ENCODE measurements around the gene COL23A1. TPM values are rescaled to one million over a fixed set of nuclear protein-coding genes. Genes with fewer than 3 reads are reported as not detected.

The COL23A1 gene
- total RNA-seq, 1 donor from 2014 or later, result 2.9 TPM

GRCh38 chr5:178281331-178281730 lies 308.9 kb downstream of the COL23A1 start:
- no peak for TF ChIP-seq CTCF (IDR thresholded peaks at IDR 0.05; ENCODE audit: partially characterized antibody, unreplicated experiment)
- peak; percentile 52 for DNase-seq
- peaks cover 5% of the 10 kb centered on the region for H3K9me3 Mint-ChIP-seq (ENCODE audit: unreplicated experiment)
- peaks cover 5% of the 10 kb centered on the region for H3K36me3 Mint-ChIP-seq (ENCODE audit: unreplicated experiment)
- no peak overlapping the region for H3K4me3 Mint-ChIP-seq (ENCODE audit: unreplicated experiment)
- peaks cover 5% of the 10 kb centered on the region for H3K4me1 Mint-ChIP-seq (ENCODE audit: low read depth, unreplicated experiment)
- H3K27me3 Mint-ChIP-seq (ENCODE audit: unreplicated experiment), result peaks cover 9% of the 10 kb centered on the region
- H3K27ac Mint-ChIP-seq (ENCODE audit: unreplicated experiment), result no peak overlapping the region

GRCh38 chr5:178280631-178281030 lies 309.6 kb downstream of the COL23A1 start:
- Mint-ChIP-seq H3K4me3 (ENCODE audit: unreplicated experiment) (no peak overlapping the region), H3K9me3 (ENCODE audit: unreplicated experiment) (peaks cover 5% of the 10 kb centered on the region), H3K27ac (ENCODE audit: unreplicated experiment) (no peak overlapping the region), H3K27me3 (ENCODE audit: unreplicated experiment) (peaks cover 9% of the 10 kb centered on the region), H3K36me3 (ENCODE audit: unreplicated experiment) (peaks cover 11% of the 10 kb centered on the region), H3K4me1 (ENCODE audit: low read depth, unreplicated experiment) (peaks cover 5% of the 10 kb centered on the region)
- DNase-seq, result no peak
- TF ChIP-seq CTCF (IDR thresholded peaks at IDR 0.05; ENCODE audit: partially characterized antibody, unreplicated experiment), result no peak

DNA sequence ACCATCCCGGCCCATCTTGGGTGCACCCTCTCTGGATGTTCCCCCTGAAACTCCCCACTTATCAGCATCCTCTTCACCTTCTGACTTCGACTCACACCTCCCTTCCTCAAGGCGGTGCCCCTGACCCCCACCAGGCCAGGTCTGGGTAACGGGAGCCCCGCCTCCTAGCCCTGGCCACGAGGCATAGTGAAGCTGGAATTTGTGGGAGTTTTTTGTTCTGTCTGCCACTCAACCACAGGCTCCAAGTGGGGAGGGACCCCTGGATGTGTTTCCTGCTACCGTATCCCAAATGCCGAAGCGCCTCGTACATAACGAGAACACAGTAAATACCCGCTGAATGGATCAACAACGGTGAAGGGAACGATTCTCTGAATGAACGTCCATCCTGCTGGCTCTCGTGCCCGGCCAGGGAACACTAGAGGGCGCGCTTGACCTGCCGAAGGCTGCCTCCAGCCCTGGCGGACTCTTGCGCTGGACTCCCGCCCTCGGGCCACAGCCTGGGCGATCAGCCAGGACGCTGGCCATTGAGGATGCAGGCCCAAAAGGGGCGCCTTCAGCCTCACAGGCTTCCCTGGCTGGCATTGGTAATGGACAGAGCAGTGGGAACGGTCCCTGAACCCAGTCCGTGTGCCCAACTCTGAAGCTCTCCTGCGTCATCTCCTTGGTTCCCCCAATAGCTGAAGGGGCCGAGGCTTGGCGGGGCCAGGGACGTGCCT lies 310.3 kb downstream of the COL23A1 start:
- peak; percentile 87 for TF ChIP-seq CTCF (IDR thresholded peaks at IDR 0.05; ENCODE audit: partially characterized antibody, unreplicated experiment)
- DNase-seq, result peak; percentile 97
- Mint-ChIP-seq H3K9me3 (ENCODE audit: unreplicated experiment) (peaks cover 5% of the 10 kb centered on the region), H3K4me3 (ENCODE audit: unreplicated experiment) (no peak overlapping the region), H3K4me1 (ENCODE audit: low read depth, unreplicated experiment) (peaks cover 5% of the 10 kb centered on the region), H3K27ac (ENCODE audit: unreplicated experiment) (no peak overlapping the region), H3K36me3 (ENCODE audit: unreplicated experiment) (peaks cover 12% of the 10 kb centered on the region), H3K27me3 (ENCODE audit: unreplicated experiment) (peaks cover 9% of the 10 kb centered on the region)

- Mint-ChIP-seq H3K4me3 (ENCODE audit: unreplicated experiment) (no peak overlapping the region), H3K36me3 (ENCODE audit: unreplicated experiment) (peaks cover 11% of the 10 kb centered on the region), H3K27me3 (ENCODE audit: unreplicated experiment) (peaks cover 9% of the 10 kb centered on the region), H3K27ac (ENCODE audit: unreplicated experiment) (no peak overlapping the region), H3K9me3 (ENCODE audit: unreplicated experiment) (peaks cover 5% of the 10 kb centered on the region), H3K4me1 (ENCODE audit: low read depth, unreplicated experiment) (peaks cover 5% of the 10 kb centered on the region)
- no peak for TF ChIP-seq CTCF (IDR thresholded peaks at IDR 0.05; ENCODE audit: partially characterized antibody, unreplicated experiment)
- no peak for DNase-seq
Observed at GRCh38 chr5:178279026-178279722, 311.0 kb downstream of the COL23A1 start.

All from glutamatergic neuron (in vitro differentiated cells).